ENCODE results near the gene ZFYVE21. TPM values are rescaled to one million over a fixed set of nuclear protein-coding genes. Genes with fewer than 3 reads are reported as not detected.

Gene ZFYVE21
- total RNA-seq, 1 donor from 2014 or later: 48.1 TPM

DNA sequence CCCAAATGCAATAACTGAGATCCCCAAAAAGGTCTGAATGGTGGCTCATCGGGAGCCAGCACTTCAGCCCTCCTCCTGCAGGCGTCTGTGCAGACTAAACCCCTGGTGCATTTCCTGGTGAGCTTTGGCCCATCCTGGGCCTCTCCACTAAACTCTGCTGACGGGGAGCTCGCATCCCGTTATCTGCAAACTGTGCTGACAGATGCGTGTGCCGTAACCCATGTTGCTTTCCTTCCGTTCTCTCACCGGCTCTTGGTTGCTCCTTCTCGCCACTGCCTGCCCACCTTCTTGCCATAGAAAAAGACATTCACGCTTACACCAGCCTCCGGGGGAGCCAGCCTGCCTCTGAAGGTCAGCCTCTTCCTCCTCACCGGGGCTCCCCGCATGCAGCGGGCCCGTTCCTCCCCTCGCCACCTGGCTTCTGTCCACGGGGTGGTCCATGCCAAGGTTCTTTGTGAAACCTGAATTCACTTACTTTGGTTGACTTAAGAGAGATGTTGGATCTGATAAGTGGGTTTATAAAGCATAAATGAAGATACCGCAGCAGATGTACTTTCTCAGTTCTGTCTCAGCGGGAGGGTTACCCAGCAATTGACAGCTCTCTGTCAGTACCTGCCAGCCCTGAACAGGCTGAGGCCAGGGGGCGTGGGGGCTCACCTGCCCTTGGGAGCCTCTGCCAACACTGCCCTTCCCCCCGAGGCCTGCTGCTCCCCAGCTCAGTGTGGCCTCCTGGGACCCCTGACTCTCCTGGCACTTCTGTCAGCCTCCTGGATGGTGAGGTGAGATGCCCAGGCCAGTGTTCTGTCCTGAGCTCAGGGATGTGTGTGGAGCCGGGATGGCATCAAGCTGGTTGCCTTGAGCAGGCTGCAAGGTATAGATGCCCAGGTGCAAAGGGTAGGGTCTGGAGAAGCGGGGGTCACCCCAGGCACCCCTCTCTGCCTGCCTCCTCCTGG, 14.2 kb downstream of the ZFYVE21 start:
- no peak overlapping the region for H3K27ac Mint-ChIP-seq (ENCODE audit: unreplicated experiment)
- H3K4me3 Mint-ChIP-seq (ENCODE audit: unreplicated experiment): no peak overlapping the region
- peaks cover 32% of the 10 kb centered on the region for H3K36me3 Mint-ChIP-seq (ENCODE audit: low read depth, unreplicated experiment)
- no peaks in the 10 kb centered on the region for H3K9me3 Mint-ChIP-seq (ENCODE audit: unreplicated experiment)
- H3K4me1 Mint-ChIP-seq (ENCODE audit: unreplicated experiment): peaks cover 18% of the 10 kb centered on the region
- TF ChIP-seq, protein P1, sequence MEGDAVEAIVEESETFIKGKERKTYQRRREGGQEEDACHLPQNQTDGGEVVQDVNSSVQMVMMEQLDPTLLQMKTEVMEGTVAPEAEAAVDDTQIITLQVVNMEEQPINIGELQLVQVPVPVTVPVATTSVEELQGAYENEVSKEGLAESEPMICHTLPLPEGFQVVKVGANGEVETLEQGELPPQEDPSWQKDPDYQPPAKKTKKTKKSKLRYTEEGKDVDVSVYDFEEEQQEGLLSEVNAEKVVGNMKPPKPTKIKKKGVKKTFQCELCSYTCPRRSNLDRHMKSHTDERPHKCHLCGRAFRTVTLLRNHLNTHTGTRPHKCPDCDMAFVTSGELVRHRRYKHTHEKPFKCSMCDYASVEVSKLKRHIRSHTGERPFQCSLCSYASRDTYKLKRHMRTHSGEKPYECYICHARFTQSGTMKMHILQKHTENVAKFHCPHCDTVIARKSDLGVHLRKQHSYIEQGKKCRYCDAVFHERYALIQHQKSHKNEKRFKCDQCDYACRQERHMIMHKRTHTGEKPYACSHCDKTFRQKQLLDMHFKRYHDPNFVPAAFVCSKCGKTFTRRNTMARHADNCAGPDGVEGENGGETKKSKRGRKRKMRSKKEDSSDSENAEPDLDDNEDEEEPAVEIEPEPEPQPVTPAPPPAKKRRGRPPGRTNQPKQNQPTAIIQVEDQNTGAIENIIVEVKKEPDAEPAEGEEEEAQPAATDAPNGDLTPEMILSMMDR (IDR thresholded peaks at IDR 0.05; ENCODE audit: unreplicated experiment): no peak
- peaks cover 7% of the 10 kb centered on the region for H3K27me3 Mint-ChIP-seq (ENCODE audit: unreplicated experiment)
- no peak for DNase-seq (ENCODE audit: low spot score)

DNA sequence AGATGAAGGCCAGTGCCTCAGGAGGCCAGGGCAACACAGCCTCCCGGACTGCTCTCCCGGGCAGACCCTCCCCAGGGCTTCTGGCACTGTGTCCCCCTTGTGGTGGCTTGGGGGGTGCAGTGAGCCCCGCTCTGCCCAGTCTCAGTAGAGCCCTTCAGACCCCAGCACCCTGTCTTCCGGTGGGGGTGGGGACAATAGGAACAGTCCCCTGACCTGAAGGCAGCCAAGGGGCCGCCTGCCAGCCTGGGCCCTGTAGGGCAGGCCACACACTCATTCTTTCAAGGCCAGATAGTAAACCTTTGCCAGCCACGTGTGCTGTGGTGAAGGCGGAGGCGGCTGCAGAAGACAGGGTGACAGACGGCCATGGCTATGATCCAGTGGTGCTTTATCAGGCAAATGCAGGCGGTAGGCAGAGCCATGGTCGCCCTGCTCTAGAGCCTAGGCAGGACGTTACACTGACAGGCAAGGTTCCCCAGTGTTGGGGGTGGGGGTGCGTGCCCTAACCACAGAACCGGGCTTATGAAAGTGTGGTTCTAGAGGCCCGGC, 15.0 kb downstream of the ZFYVE21 start:
- Mint-ChIP-seq H3K4me3 (ENCODE audit: unreplicated experiment) (no peak overlapping the region), H3K4me1 (ENCODE audit: unreplicated experiment) (peaks cover 22% of the 10 kb centered on the region), H3K27me3 (ENCODE audit: unreplicated experiment) (peaks cover 7% of the 10 kb centered on the region), H3K27ac (ENCODE audit: unreplicated experiment) (no peak overlapping the region), H3K9me3 (ENCODE audit: unreplicated experiment) (no peaks in the 10 kb centered on the region), H3K36me3 (ENCODE audit: low read depth, unreplicated experiment) (peaks cover 36% of the 10 kb centered on the region)
- TF ChIP-seq, protein P1 (IDR thresholded peaks at IDR 0.05; ENCODE audit: unreplicated experiment): no peak
- DNase-seq (ENCODE audit: low spot score): no peak

DNA sequence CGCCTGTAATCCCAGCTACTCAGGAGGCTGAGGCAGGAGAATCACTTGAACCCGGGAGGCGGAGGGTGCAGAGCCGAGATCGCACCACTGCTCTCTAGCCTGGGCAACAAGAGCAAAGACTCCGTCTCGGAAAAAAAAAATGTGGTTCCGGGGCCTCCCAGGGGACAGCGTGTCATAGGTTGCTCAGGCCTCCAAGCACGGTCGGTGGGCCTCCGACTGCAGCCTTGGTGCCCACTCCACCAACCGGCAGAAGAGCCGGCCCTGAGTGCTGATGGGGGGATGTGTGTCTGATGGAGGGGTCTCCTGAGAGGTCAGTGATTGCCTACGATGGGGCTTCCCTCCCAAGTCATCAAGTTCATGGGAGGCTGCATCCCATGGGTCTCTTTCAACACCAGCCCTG, 15.9 kb downstream of the ZFYVE21 start:
- peaks cover 7% of the 10 kb centered on the region for H3K27me3 Mint-ChIP-seq (ENCODE audit: unreplicated experiment)

DNA sequence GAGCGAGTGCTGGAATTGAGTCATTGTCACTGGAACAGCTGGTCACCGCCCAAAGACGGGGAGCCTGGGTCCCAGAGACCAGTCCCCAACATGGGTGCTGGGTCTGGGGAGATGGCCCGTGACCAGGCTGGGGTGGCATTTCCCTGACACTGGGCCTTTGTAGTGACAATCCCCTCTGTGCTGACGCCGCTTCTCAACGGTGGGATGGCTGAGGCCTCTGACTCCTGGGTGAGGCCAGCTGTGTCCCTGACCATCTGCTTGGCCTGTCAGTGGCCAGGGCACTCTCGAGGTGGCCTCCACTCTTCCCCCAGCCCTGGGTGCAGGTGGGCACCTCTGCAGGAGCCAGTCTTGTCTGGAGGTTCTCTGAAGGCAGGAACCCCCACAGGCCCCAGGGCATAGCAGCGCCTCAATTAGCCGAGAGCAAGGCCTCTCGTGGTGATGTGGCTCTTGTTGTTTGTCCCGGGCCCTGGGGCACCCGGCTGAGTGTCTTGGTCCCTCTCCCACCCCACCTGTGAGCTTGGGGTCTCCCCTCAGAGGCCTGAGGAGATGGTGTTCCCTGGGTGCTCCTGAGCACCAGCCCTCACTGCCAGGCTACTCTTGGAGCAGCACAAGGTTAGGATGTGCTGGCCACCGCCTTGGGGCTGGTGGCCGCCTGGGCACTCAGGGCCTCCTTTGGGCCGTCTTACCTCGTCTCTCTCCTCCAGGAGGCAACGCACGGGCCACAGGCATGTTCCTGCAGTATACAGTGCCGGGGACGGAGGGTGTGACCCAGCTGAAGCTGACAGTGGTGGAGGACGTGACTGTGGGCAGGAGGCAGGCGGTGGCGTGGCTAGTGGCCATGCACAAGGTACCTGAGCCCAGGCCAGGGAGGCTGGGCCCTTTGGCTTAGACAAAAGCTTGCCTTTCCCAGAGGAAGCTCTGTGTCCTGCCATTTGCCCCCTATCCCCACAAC, 16.6 kb downstream of the ZFYVE21 start:
- H3K27ac Mint-ChIP-seq (ENCODE audit: unreplicated experiment): no peak overlapping the region

More for the DNA sequence above, 15.9 kb downstream of the ZFYVE21 start:
- Mint-ChIP-seq H3K4me3 (ENCODE audit: unreplicated experiment) (no peak overlapping the region), H3K27ac (ENCODE audit: unreplicated experiment) (no peak overlapping the region), H3K4me1 (ENCODE audit: unreplicated experiment) (peaks cover 22% of the 10 kb centered on the region), H3K36me3 (ENCODE audit: low read depth, unreplicated experiment) (peaks cover 36% of the 10 kb centered on the region), H3K9me3 (ENCODE audit: unreplicated experiment) (no peaks in the 10 kb centered on the region)
- DNase-seq (ENCODE audit: low spot score): no peak
- TF ChIP-seq, protein P1 (IDR thresholded peaks at IDR 0.05; ENCODE audit: unreplicated experiment): no peak

More for the DNA sequence above, 16.6 kb downstream of the ZFYVE21 start:
- no peak overlapping the region for H3K4me3 Mint-ChIP-seq (ENCODE audit: unreplicated experiment)
- TF ChIP-seq, protein P1 (IDR thresholded peaks at IDR 0.05; ENCODE audit: unreplicated experiment): no peak
- peaks cover 22% of the 10 kb centered on the region for H3K4me1 Mint-ChIP-seq (ENCODE audit: unreplicated experiment)
- H3K27me3 Mint-ChIP-seq (ENCODE audit: unreplicated experiment): peaks cover 7% of the 10 kb centered on the region
- H3K9me3 Mint-ChIP-seq (ENCODE audit: unreplicated experiment): no peaks in the 10 kb centered on the region
- DNase-seq (ENCODE audit: low spot score): no peak
- peaks cover 42% of the 10 kb centered on the region for H3K36me3 Mint-ChIP-seq (ENCODE audit: low read depth, unreplicated experiment)
